Suprapubic skin (tissue), 4 donors: ENCODE data around the gene MRNIP.

Experiments
- CTCF ChIP-seq, 2 donors: fragments of 200-600 bp in 1 of 2; fragments of 450-650 bp in 1 of 2; sonication (generic) in 1 of 2; IDR thresholded peaks; one replicate each; pipeline ENCODE4 v1.5.1; 2016 to 2019; ENCODE audit warnings: antibody characterized with exemption in 2 of 2, mild to moderate bottlenecking in 1 of 2, moderate library complexity in 1 of 2
- EP300 ChIP-seq: sonication (generic); formaldehyde crosslinking; IDR thresholded peaks from one replicate; pipeline ENCODE4 v1.6.1; 2017; ENCODE audit warnings: antibody characterized with exemption
- POLR2A ChIP-seq, 2 donors: fragments of 450-650 bp; IDR thresholded peaks; one replicate each; pipeline ENCODE4 v1.6.1; 2017; ENCODE audit warnings: antibody characterized with exemption in 2 of 2, mild to moderate bottlenecking in 2 of 2, moderate library complexity in 2 of 2
- POLR2AphosphoS5 ChIP-seq, 3 donors: sonication (generic); formaldehyde crosslinking; IDR thresholded peaks; one replicate each; pipeline ENCODE4 v1.6.1; 2017; ENCODE audit warnings: antibody characterized with exemption in 3 of 3

GRCh38 chr5:179812135-179812825 lies 46.3 kb downstream of the MRNIP start:
- TF ChIP-seq POLR2A (IDR thresholded peaks at IDR 0.05) (no peak), POLR2AphosphoS5 (IDR thresholded peaks at IDR 0.05) (no peak), CTCF (IDR thresholded peaks at IDR 0.05) (no peak), EP300 (no peak)
